Stimulated activated naive B cell treated with anti-CD40 and anti-IgM and Interleukin-4, amounts not matched to agents 10 μg/mL and 1 μg/mL and 100 μg/mL, for 72 hours (primary cell): ENCODE results near the gene ELOVL6.

Experiments used
- ATAC-seq, 2 donors: fragments of 150-1000 bp; cut with Tn5 transposase; replicated peaks; 2 replicates each; pipeline ENCODE4 v1.10.0; 2021; ENCODE audit warnings: moderate library complexity in 1 of 2
- DNase-seq: peaks from one replicate; pipeline ENCODE4 v3.0.0; 2021
- H3K27ac Mint-ChIP-seq: one replicate; pipeline ENCODE4 v1.8.0; 2022; ENCODE audit warnings: mild to moderate bottlenecking, mixed read lengths
- H3K27me3 Mint-ChIP-seq, 2 donors: one replicate each; pipeline ENCODE4 v1.8.0; 2022; ENCODE audit warnings: mixed read lengths in 2 of 2
- H3K36me3 Mint-ChIP-seq, 2 donors: one replicate each; pipeline ENCODE4 v1.8.0; 2022; ENCODE audit warnings: mixed read lengths in 2 of 2, mild to moderate bottlenecking in 1 of 2
- H3K4me1 Mint-ChIP-seq, 2 donors: one replicate each; pipeline ENCODE4 v1.8.0; 2022; ENCODE audit warnings: mixed read lengths in 2 of 2, mild to moderate bottlenecking in 1 of 2
- H3K4me3 Mint-ChIP-seq, 2 donors: one replicate each; pipeline ENCODE4 v1.8.0; 2022; ENCODE audit warnings: mild to moderate bottlenecking in 2 of 2, mixed read lengths in 2 of 2, moderate library complexity in 1 of 2
- H3K9me3 Mint-ChIP-seq, 2 donors: one replicate each; pipeline ENCODE4 v1.8.0; 2022; ENCODE audit warnings: mixed read lengths in 2 of 2, mild to moderate bottlenecking in 1 of 2

The ELOVL6 gene

DNA sequence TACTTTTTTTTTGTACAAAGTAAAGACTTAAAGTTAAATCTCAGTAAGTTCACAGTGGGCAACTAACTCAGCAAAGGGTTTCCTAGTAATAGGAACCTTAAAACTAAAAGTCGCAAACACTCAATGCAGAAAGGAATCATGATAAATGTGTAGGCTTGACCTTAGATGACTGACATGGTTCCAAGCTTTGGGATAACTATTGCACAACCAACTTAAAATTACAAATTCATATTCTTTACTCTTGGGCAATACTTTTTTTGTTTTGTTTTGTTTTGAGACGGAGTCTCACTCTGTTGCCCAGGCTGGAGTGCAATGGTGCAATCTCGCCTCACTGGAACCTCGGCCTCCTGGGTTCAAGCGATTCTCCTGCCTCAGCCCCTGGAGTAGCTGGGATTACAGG is 8.2 kb downstream of the ELOVL6 start:
- H3K27ac Mint-ChIP-seq, result no peak overlapping the region

DNA sequence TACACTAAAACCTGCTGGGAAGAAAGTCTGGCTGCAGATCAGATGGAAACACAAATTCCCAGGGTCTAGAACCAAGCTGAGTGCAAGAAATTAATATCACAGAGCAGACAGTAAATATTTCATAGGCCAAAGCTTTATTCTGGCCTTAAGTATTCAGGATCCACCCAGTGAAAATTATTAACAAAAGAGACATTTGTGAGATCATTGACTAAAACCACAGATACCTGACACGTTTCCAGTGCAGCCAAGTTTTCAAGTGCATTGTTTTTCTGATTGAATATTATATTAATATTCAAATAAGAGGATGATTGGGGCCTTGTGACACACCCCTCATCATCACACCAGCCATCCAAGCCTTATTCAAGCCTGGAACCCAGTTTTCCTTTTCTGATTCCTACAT is 10.3 kb downstream of the ELOVL6 start:
- DNase-seq (no peak), ATAC-seq (no peak)
- Mint-ChIP-seq H3K9me3 (no peaks in the 10 kb centered on the region), H3K27ac (no peak overlapping the region), H3K4me3 (no peak overlapping the region), H3K27me3 (no peaks in the 10 kb centered on the region), H3K36me3 (peaks cover 0 to 4% of the 10 kb centered on the region in 2 donors), H3K4me1 (peaks cover 9 to 17% of the 10 kb centered on the region in 2 donors)

More for the DNA sequence above, 8.2 kb downstream of the ELOVL6 start:
- no peaks in the 10 kb centered on the region for H3K27me3 Mint-ChIP-seq
- DNase-seq (no peak), ATAC-seq (no peak)
- no peak overlapping the region for H3K4me3 Mint-ChIP-seq
- H3K36me3 Mint-ChIP-seq, result peaks cover 0 to 4% of the 10 kb centered on the region in 2 donors
- no peaks in the 10 kb centered on the region for H3K9me3 Mint-ChIP-seq
- H3K4me1 Mint-ChIP-seq, result peaks cover 3 to 14% of the 10 kb centered on the region in 2 donors

DNA sequence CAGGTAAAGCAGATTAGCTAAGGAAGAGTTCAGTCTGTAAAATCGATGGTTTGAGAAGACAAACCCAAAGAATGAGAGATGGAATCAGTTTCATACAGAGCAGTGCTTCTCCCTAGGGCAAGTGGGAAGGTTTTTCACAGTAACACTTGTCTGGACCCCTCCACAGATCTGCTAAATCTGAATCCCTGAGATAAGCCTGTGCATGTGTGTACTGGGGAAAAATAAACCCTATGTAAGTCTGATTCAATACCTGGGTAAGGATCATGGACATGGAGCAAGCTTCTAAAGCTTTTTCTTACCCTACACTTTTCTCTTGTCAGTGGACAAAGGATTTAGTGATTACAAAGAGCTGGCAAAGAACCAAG is 13.6 kb downstream of the ELOVL6 start:
- no peak overlapping the region for H3K4me3 Mint-ChIP-seq
- no peaks in the 10 kb centered on the region for H3K27me3 Mint-ChIP-seq
- no peak overlapping the region for H3K27ac Mint-ChIP-seq
- no peak for ATAC-seq
- no peak for DNase-seq
- H3K36me3 Mint-ChIP-seq, result peaks cover 0 to 4% of the 10 kb centered on the region in 2 donors
- H3K9me3 Mint-ChIP-seq, result no peaks in the 10 kb centered on the region
- peaks cover 9 to 17% of the 10 kb centered on the region in 2 donors for H3K4me1 Mint-ChIP-seq

DNA sequence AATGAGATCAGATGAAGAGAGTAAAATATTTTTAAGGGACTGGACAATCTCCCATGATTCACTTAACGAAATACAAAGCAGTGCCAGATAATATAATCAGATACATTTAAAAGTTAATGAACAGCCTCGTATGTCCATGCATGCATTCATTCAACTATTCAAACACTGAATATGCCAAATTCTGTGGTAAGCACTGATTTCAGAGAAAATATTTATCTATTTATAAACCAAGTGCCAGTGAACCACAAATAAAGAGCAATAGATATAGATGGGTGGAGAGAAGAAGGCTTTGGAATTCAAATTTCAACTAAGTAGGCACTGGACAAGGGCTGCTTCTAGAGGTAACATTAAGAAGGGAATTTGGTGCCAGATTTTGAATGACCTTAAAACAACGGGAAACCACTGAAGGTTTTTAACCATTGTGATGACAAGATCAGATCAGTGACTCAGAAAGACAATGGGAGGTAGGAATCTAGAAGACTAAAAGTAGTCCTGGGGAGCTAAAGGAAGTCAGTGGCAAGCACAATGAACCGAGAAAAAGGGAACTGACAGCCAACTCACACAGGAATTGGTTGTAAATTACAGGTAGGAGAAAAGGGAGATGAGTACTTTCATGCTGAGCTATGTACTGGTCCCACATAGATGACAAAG is 14.2 kb downstream of the ELOVL6 start:
- Mint-ChIP-seq H3K27ac (no peak overlapping the region), H3K27me3 (no peaks in the 10 kb centered on the region), H3K4me3 (no peak overlapping the region), H3K36me3 (peaks cover 0 to 4% of the 10 kb centered on the region in 2 donors), H3K4me1 (peaks cover 9 to 17% of the 10 kb centered on the region in 2 donors), H3K9me3 (no peaks in the 10 kb centered on the region)
- ATAC-seq (peak; percentile 25 to 62), DNase-seq (no peak)

DNA sequence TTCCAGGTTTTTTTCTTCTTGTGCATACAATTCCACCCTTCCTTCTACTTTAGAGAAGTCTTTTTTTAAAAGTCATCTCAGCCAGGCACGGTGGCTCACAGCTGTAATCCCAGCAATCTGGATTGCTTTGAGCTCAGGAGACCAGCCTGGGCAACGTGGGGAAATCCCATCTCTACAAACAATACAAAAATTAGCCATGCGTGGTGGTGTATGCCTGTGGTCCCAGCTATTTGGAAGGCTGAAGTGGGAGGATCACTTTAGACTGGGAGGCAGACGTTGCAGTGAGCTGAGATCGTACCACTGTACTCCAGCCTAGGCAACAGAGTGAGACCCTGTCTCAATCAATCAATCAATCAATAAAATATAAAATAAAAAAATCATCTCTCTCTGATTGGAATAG is 14.8 kb downstream of the ELOVL6 start:
- DNase-seq, result no peak
- peaks cover 0 to 4% of the 10 kb centered on the region in 2 donors for H3K36me3 Mint-ChIP-seq
- no peak overlapping the region for H3K4me3 Mint-ChIP-seq
- peak; percentile 27 to 47 for ATAC-seq
- H3K27me3 Mint-ChIP-seq, result no peaks in the 10 kb centered on the region
- H3K27ac Mint-ChIP-seq, result no peak overlapping the region
- peaks cover 9 to 17% of the 10 kb centered on the region in 2 donors for H3K4me1 Mint-ChIP-seq
- no peaks in the 10 kb centered on the region for H3K9me3 Mint-ChIP-seq

DNA sequence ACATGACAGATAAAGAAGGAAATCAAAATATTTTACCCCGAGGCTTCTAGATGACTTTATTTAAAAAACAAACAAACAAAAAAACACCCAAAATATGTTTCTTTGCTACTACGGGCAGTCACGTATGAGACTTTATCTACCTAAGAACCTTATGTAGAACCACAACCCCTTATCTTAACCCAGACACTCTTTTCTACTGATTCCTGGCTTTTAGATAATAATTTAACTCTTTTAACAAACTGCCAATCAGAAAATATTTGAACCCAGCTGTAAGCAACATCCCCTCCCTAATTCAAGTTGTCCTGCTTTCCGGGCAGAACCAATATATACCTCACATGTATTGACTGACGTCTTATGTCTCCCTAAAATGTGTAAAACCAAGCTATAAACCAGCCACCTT is 15.4 kb downstream of the ELOVL6 start:
- peaks cover 0 to 4% of the 10 kb centered on the region in 2 donors for H3K36me3 Mint-ChIP-seq
- ATAC-seq, result no peak
- no peak for DNase-seq
- no peak overlapping the region for H3K27ac Mint-ChIP-seq
- no peaks in the 10 kb centered on the region for H3K9me3 Mint-ChIP-seq
- H3K27me3 Mint-ChIP-seq, result no peaks in the 10 kb centered on the region
- H3K4me1 Mint-ChIP-seq, result peaks cover 9 to 17% of the 10 kb centered on the region in 2 donors
- H3K4me3 Mint-ChIP-seq, result no peak overlapping the region

DNA sequence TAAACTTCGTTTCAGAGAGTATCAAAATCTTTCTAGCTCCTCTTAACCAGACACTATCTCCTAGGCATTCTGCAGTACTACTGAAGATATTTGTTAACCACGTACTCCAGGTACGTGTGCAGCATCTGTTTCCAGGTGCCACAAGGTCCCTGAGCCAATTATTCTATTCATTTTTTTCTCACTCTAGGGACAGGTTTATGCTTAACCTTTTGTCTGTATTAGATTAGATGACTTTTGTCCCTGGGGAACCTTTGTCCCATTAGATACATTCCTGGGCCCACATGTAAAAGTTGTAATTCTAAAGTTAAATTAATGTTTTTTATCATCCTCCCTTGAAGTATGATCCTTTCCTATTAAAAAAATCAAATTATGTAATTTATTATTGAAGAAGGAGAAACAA is 16.5 kb downstream of the ELOVL6 start:
- ATAC-seq (no peak), DNase-seq (no peak)
- Mint-ChIP-seq H3K4me1 (peaks cover 9 to 17% of the 10 kb centered on the region in 2 donors), H3K36me3 (peaks cover 0 to 7% of the 10 kb centered on the region in 2 donors), H3K9me3 (no peaks in the 10 kb centered on the region), H3K27ac (no peak overlapping the region), H3K27me3 (no peaks in the 10 kb centered on the region), H3K4me3 (no peak overlapping the region)

DNA sequence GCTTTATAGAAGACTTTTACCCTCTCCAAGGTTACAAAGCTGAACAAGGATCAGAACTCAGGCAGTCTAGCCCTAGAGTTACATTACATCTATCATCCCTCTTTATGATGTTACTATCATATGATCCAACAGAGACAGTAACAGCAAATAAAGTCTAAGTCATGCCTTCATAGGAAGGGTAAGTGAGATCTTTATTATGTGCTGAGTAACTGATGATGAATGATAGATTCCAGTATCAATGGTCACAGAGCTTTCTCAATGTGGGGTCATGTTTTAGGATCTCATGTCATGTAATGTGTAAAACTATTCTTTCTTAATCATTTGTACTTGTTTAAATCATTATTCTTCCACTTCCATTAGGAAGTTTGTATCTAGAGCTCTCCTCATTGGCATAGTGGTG is 22.8 kb downstream of the ELOVL6 start:
- H3K4me3 Mint-ChIP-seq, result no peak overlapping the region
- H3K27me3 Mint-ChIP-seq, result no peaks in the 10 kb centered on the region
- no peak overlapping the region for H3K27ac Mint-ChIP-seq
- no peaks in the 10 kb centered on the region for H3K9me3 Mint-ChIP-seq
- H3K4me1 Mint-ChIP-seq, result no peaks in the 10 kb centered on the region
- peaks cover 0 to 4% of the 10 kb centered on the region in 2 donors for H3K36me3 Mint-ChIP-seq
- DNase-seq (no peak), ATAC-seq (no peak)

DNA sequence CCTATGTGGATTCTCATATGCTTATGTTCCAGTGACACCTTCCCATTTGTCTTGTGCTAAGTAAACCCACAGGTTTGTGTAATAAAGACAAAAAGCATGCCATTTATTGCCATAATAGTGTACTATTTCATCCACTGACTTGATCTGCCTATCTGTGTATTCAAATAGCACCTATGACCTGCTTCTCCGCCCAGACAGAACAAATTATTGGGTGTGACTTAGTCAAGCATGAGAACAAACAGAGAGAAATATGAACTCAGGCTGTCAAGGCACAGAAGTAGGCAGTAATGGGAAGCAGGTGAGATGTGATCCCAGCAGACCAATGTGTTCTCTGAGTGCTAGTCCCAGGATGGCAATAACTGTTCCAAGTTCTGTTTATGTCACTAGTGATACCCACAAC is 25.4 kb downstream of the ELOVL6 start:
- ATAC-seq (no peak), DNase-seq (no peak)
- Mint-ChIP-seq H3K9me3 (no peaks in the 10 kb centered on the region), H3K4me3 (no peak overlapping the region), H3K27ac (no peak overlapping the region), H3K27me3 (no peaks in the 10 kb centered on the region), H3K4me1 (no peaks in the 10 kb centered on the region), H3K36me3 (peaks cover 0 to 4% of the 10 kb centered on the region in 2 donors)

DNA sequence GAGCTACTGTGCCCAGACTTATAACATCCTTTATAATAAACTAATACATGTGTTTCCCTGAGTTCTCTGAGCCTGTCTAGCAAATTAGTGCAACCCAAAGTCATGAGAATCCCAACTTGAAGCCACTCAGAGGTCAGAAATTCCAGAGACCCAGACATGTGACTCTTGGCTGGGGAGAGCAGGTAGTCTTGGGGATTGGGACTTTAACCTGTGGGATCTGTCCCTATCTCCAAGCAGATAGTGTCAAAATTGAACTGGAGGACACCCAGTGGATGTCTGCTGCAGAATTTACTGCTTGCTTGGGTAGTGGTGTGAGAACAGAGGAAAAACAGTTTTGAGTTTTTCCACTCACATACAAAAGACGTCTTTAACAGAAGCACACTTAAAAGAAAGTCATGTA is 26.4 kb downstream of the ELOVL6 start:
- Mint-ChIP-seq H3K4me1 (no peaks in the 10 kb centered on the region), H3K4me3 (no peak overlapping the region), H3K27ac (no peak overlapping the region), H3K36me3 (peaks cover 0 to 3% of the 10 kb centered on the region in 2 donors), H3K9me3 (no peaks in the 10 kb centered on the region), H3K27me3 (no peaks in the 10 kb centered on the region)
- no peak for ATAC-seq
- DNase-seq, result no peak

DNA sequence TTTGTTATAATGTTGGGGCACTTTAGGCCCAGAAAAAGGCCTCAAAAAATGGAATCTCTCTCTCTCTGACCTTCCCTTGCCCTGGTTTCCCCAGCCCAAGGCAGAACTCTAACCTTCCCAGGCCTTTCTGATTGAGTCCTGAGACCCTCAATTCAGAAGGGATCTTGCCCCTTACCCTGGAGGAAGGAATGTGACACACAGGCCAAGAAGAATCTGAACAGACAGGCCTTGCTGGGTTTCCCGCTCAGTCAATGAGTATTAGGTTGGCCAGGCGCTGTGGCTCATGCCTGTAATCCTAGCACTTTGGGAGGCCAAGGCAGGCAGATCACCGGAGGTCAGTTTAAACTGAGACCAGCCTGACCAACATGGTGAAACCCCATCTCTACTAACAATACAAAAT is 27.6 kb downstream of the ELOVL6 start:
- no peaks in the 10 kb centered on the region for H3K4me1 Mint-ChIP-seq
- DNase-seq, result no peak
- no peak overlapping the region for H3K4me3 Mint-ChIP-seq
- H3K9me3 Mint-ChIP-seq, result no peaks in the 10 kb centered on the region
- peak overlapping the region; percentile 1 for H3K27ac Mint-ChIP-seq
- H3K36me3 Mint-ChIP-seq, result no peaks in the 10 kb centered on the region
- ATAC-seq, result no peak
- H3K27me3 Mint-ChIP-seq, result no peaks in the 10 kb centered on the region

DNA sequence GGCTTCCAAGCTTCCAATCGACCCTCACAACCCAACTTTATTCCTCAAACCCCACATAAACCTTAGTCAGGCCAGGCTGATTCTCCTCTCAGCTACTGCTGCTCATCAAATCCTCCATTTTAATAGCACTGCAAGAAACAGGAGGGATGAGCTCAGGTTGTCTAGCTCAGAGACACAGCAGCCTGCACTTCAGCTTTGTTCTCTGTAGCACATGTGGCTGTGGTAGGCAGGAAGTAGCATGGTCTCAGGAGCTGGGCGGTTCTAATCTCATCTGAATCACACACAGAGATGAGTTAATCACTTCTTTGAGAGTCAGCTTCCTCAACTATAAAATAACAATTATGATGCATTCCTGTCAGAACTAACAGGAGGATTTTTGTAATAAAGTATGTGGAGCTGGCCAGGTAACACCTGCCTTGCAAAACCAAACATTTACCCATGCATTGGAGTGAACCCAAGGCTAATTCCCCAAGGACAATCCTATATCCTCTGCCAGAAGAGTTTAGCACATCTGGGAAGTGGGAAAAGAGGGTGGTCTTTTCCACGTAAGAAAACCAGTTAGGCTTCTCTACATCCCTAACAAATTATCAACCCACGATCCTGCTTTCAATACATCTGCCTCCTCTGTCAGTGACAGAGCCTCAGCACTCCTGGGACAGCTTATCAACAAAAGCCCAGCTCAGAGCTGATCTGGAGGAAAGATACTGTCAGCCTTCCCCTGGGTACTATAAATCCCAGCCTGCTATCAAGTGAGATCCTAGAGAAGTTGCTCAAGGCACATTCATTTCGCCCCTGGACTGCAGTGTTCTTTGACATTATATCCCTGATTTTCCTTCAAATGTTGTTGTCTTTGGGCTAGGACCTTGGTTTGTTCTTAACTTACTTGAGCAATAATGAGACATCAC is 32.8 kb downstream of the ELOVL6 start:
- peaks cover 0 to 3% of the 10 kb centered on the region in 2 donors for H3K4me1 Mint-ChIP-seq
- H3K9me3 Mint-ChIP-seq, result peaks cover 0 to 1% of the 10 kb centered on the region in 2 donors
- no peak for DNase-seq
- H3K27me3 Mint-ChIP-seq, result no peaks in the 10 kb centered on the region
- H3K36me3 Mint-ChIP-seq, result no peaks in the 10 kb centered on the region
- no peak overlapping the region for H3K4me3 Mint-ChIP-seq
- ATAC-seq, result peak; percentile 55 to 74
- H3K27ac Mint-ChIP-seq, result no peak overlapping the region

DNA sequence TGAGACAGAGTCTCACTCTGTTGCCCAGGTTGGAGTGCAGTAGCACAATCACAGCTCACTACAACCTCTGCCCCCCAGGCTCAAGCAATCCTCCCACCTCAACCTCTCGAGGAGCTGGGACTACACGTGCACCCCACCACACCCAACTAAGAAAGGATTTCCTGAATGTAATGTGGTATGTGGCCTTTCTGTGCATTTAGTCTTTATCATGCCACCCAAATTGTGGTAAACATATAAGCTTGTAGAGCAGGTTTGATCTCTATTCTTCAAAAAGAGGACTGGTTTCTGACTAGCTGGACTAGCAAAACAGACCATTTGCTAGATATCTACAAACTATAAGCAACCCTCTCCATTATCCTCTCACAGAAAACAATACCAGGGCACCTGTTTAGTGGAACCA is 33.6 kb downstream of the ELOVL6 start:
- DNase-seq (no peak), ATAC-seq (no peak)
- no peak overlapping the region for H3K27ac Mint-ChIP-seq
- H3K27me3 Mint-ChIP-seq, result no peaks in the 10 kb centered on the region
- no peaks in the 10 kb centered on the region for H3K36me3 Mint-ChIP-seq
- no peak overlapping the region for H3K4me3 Mint-ChIP-seq
- peaks cover 0 to 3% of the 10 kb centered on the region in 2 donors for H3K4me1 Mint-ChIP-seq
- H3K9me3 Mint-ChIP-seq, result peaks cover 0 to 1% of the 10 kb centered on the region in 2 donors

DNA sequence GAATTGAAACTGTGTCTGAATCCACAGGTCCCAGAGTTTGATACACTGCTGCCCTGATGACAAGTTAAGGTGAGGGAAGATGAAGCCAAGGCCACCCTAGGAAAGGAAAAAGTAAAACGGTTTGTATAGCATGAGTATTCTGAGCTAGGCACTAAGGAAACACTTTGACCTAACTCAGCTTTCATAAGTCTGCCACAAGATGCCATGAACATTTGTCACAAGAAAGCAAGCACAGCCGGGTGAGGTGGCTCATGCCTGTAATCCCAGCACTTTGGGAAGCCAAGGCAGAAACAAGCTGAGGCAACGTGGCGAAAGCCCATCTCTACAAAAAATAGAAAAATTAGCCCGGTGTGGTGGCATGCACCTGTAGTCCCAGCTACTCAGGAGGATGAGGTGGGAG is 34.2 kb downstream of the ELOVL6 start:
- ATAC-seq, result no peak
- no peak for DNase-seq
- Mint-ChIP-seq H3K27ac (no peak overlapping the region), H3K4me1 (peaks cover 0 to 3% of the 10 kb centered on the region in 2 donors), H3K27me3 (no peaks in the 10 kb centered on the region), H3K4me3 (no peak overlapping the region), H3K9me3 (peaks cover 0 to 1% of the 10 kb centered on the region in 2 donors), H3K36me3 (no peaks in the 10 kb centered on the region)
